ENCODE data around the gene WDR89. TPM values are rescaled to one million over a fixed set of nuclear protein-coding genes. Genes with fewer than 3 reads are reported as not detected.
"Not testable (repeated sequence)": the region's sequence is repeated elsewhere in the genome, so short reads cannot be mapped to it uniquely, and the experiment has no call there.

WDR89 gene
- total RNA-seq, 6 experiments from 2014 or later, result 6.8 to 10.4 (median 7.3) TPM

DNA sequence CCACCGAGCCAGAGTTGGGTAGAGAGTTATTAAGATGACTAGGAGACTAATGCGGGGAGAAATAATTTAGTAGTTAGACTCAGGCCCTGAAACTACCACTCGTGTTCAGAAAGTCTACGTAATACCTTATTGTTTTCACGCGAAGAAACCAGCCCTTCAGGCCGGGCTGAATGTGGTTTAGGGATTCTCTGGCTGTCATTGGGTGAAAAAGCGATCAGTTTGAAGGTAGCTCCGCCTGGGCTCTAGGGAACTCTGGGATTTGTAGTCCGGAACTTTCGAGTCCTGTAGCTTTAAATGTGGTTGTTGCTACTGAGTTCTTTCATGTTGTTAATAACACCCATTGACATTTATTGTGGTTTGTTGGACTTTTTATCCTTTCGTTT, 549 bp upstream of the WDR89 start:
- Mint-ChIP-seq H3K4me3 (peak overlapping the region; percentile 91), H3K9me3 (no peaks in the 10 kb centered on the region), H3K36me3 (ENCODE audit: low read depth) (peaks cover 11% of the 10 kb centered on the region), H3K4me1 (ENCODE audit: low read depth) (peaks cover 2% of the 10 kb centered on the region), H3K27me3 (ENCODE audit: insufficient read depth) (peaks cover 2% of the 10 kb centered on the region; the same call in 1 of the 2 replicates), H3K27ac (peak overlapping the region; percentile 97)
- TF ChIP-seq, protein P1, sequence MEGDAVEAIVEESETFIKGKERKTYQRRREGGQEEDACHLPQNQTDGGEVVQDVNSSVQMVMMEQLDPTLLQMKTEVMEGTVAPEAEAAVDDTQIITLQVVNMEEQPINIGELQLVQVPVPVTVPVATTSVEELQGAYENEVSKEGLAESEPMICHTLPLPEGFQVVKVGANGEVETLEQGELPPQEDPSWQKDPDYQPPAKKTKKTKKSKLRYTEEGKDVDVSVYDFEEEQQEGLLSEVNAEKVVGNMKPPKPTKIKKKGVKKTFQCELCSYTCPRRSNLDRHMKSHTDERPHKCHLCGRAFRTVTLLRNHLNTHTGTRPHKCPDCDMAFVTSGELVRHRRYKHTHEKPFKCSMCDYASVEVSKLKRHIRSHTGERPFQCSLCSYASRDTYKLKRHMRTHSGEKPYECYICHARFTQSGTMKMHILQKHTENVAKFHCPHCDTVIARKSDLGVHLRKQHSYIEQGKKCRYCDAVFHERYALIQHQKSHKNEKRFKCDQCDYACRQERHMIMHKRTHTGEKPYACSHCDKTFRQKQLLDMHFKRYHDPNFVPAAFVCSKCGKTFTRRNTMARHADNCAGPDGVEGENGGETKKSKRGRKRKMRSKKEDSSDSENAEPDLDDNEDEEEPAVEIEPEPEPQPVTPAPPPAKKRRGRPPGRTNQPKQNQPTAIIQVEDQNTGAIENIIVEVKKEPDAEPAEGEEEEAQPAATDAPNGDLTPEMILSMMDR (IDR thresholded peaks at IDR 0.05), result no peak
- peak; percentile 93 for DNase-seq

DNA sequence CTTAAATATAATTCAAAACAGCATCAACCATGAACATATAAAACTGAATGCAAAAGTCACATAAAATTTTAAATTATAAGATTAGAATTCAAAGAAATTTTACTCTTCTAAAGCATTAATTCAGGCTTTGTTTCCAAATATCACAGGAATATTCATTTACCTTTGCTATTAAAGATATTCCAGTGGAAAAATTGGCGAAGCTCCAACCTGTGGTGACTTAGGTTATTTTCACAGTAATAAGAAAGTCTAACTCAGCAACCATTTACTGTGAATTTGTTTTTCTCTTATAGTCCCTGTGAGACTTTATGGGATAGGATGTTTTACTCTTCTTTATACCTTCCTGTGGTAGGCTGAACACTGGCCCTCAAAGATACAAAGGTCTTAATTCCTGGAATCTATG, 3.2 kb downstream of the WDR89 start:
- Mint-ChIP-seq H3K27ac (no peak overlapping the region), H3K36me3 (ENCODE audit: low read depth) (peaks cover 37% of the 10 kb centered on the region), H3K9me3 (peaks cover 25% of the 10 kb centered on the region), H3K4me3 (no peak overlapping the region), H3K27me3 (ENCODE audit: insufficient read depth) (peaks cover 2% of the 10 kb centered on the region; the same call in 1 of the 2 replicates), H3K4me1 (ENCODE audit: low read depth) (no peaks in the 10 kb centered on the region)
- TF ChIP-seq, protein P1 (IDR thresholded peaks at IDR 0.05), result no peak
- no peak for DNase-seq

DNA sequence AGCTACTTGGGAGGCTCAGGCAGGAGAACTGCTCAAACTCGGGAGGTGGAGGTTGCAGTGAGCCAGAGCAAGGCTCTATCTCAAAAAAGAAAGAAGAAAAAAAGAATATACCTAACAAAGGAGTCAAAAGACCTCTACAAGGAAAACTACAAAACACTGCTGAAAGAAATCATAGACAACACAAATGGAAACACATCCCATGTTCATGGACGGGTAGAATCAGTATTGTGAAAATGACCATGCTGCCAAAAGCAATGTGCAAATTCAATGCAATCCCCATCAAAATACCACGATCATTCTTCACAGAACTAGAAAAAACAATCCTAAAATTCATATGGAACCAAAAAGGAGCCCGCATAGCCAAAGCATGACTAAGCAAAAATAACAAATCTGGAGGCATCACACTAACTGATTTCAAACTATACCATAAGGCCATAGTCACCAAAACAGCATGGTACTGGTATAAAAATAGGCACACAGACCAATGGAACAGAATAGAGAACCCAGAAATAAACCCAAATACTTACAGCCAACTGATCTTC, 5.5 kb downstream of the WDR89 start:
- not testable (repeated sequence) for H3K27me3 Mint-ChIP-seq (ENCODE audit: insufficient read depth); H3K27ac Mint-ChIP-seq; H3K4me3 Mint-ChIP-seq; H3K4me1 Mint-ChIP-seq (ENCODE audit: low read depth); DNase-seq
- Mint-ChIP-seq H3K9me3 (peaks cover 25% of the 10 kb centered on the region), H3K36me3 (ENCODE audit: low read depth) (peaks cover 37% of the 10 kb centered on the region)

DNA sequence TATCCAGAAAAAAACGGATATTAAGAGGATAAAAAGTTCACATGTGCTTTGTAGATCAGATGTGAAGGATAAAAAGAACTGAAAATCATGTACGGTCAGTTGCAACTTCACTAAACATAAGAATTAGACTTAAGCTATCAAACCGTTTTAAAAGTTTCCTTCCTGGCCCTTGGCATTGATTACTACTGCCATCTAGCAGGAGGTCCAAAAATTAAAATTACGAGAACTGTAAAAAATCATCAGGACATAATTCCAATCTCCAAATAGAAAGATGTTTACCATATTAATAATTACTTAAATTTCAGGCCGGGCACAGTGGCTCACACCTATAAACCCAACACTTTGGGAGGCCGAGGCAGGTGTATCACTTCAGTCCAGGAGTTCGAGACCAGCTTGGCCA, 7.9 kb downstream of the WDR89 start:
- no peak for DNase-seq
- H3K27me3 Mint-ChIP-seq (ENCODE audit: insufficient read depth), result no peaks in the 10 kb centered on the region
- H3K27ac Mint-ChIP-seq, result no peak overlapping the region
- H3K4me1 Mint-ChIP-seq (ENCODE audit: low read depth), result no peaks in the 10 kb centered on the region
- H3K4me3 Mint-ChIP-seq, result no peak overlapping the region
- TF ChIP-seq, protein P1 (IDR thresholded peaks at IDR 0.05), result no peak
- H3K36me3 Mint-ChIP-seq (ENCODE audit: low read depth), result peaks cover 37% of the 10 kb centered on the region
- peaks cover 25% of the 10 kb centered on the region for H3K9me3 Mint-ChIP-seq

DNA sequence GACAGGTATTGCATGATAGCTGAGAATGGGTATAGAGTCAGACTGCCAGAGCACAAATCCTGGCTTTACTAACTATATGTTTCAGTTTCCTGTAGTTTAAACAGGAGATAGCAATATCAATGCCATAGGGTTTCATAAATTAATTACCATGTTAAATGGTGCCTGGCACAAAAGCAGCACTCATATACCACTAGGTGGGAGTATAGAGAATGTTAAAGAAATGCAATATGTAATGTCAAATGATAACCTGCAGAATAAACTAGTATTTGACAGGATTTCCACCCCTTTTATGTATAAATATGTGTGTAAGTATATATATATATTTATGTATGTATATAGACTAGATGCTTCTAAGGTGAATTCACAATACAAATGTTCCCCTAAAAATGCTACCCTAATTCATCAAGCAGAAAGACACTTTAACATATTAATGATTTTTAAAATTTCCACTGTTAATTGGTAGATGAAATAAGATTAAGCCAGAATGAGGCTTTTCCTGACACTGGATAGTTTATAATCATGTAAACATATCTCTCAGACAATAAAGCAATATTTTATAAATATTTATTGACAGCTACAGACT, 8.6 kb downstream of the WDR89 start:
- H3K4me1 Mint-ChIP-seq (ENCODE audit: low read depth), result no peaks in the 10 kb centered on the region
- no peak overlapping the region for H3K4me3 Mint-ChIP-seq
- peak; percentile 40 for DNase-seq
- peaks cover 34% of the 10 kb centered on the region for H3K36me3 Mint-ChIP-seq (ENCODE audit: low read depth)
- peaks cover 2% of the 10 kb centered on the region; the same call in 1 of the 2 replicates for H3K27me3 Mint-ChIP-seq (ENCODE audit: insufficient read depth)
- TF ChIP-seq, protein P1 (IDR thresholded peaks at IDR 0.05), result peak; percentile 83
- peaks cover 25% of the 10 kb centered on the region for H3K9me3 Mint-ChIP-seq
- no peak overlapping the region for H3K27ac Mint-ChIP-seq

DNA sequence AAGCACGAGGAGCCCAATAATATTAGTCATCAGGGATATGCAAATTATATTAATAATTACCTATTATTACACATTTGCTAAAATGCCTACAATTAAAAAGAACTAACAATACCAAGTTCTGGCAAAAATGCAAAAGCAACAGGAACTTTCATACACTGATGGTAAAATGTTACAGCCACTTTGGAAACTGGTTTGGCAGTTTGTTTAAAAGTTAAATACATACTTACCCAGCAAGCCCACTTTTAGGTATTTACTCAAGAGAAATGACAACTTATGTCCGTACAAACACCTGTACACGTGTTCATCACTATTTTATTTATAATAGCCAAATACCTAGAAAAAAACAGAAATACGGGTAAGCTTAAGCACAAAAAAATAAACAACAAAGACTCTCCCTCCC, 17.0 kb downstream of the WDR89 start:
- Mint-ChIP-seq H3K9me3 (no peaks in the 10 kb centered on the region), H3K4me1 (ENCODE audit: low read depth) (no peaks in the 10 kb centered on the region), H3K27me3 (ENCODE audit: insufficient read depth) (peaks cover 2% of the 10 kb centered on the region; the same call in 1 of the 2 replicates), H3K36me3 (ENCODE audit: low read depth) (peaks cover 4% of the 10 kb centered on the region; the same call in 1 of the 2 replicates), H3K4me3 (no peak overlapping the region), H3K27ac (no peak overlapping the region)
- DNase-seq, result no peak
- TF ChIP-seq, protein P1 (IDR thresholded peaks at IDR 0.05), result no peak
